ENCODE measurements around the gene CPN2.

The CPN2 gene

GRCh38 chr3:194292331-194292730 is 58.8 kb downstream of the CPN2 start:
- POLR2A ChIA-PET, result no interaction called here
- CTCF ChIA-PET, result no interaction called here

More at GRCh38 chr3:194292331-194292730, 58.8 kb downstream of the CPN2 start:
- no peak overlapping the region for H3K4me3 ChIP-seq (ENCODE audit: low read depth, low read length)
- no peak for DNase-seq (ENCODE audit: low read depth, low spot score)
- TF ChIP-seq CTCF (IDR thresholded peaks at IDR 0.05; ENCODE audit: insufficient read depth, low read length, missing control alignments), result no peak

Measured in AG04449 (cell line).